Suprapubic skin (tissue), 4 donors: ENCODE data around the gene TRRAP. TPM values are rescaled to one million over a fixed set of nuclear protein-coding genes. Genes with fewer than 3 reads are reported as not detected.
A peak's percentile ranks its signal among the peaks of the same experiment; 100 is the strongest.

ENCODE experiments used
- DNase-seq, 2 donors: peaks; one replicate each; pipeline ENCODE4 v3.0.0-alpha.2; 2019; ENCODE audit warnings: low spot score in 2 of 2
- H3K27ac ChIP-seq: fragments of 200-600 bp; sonication (generic); one replicate; pipeline ENCODE4 v1.5.1; 2019
- H3K27me3 ChIP-seq: fragments of 200-600 bp; sonication (generic); one replicate; pipeline ENCODE4 v1.5.1; 2019
- H3K36me3 ChIP-seq: fragments of 200-600 bp; sonication (generic); one replicate; pipeline ENCODE4 v1.5.1; 2019
- H3K4me1 ChIP-seq: fragments of 200-600 bp; sonication (generic); one replicate; pipeline ENCODE4 v1.5.1; 2019
- H3K4me3 ChIP-seq: fragments of 200-600 bp; sonication (generic); one replicate; pipeline ENCODE4 v1.5.1; 2019; ENCODE audit warnings: mild to moderate bottlenecking
- H3K9me3 ChIP-seq: fragments of 200-600 bp; sonication (generic); one replicate; pipeline ENCODE4 v1.5.1; 2019
- EP300 ChIP-seq: sonication (generic); formaldehyde crosslinking; IDR thresholded peaks from one replicate; pipeline ENCODE4 v1.6.1; 2017; ENCODE audit warnings: antibody characterized with exemption
- POLR2A ChIP-seq, 2 donors: fragments of 450-650 bp; IDR thresholded peaks; one replicate each; pipeline ENCODE4 v1.6.1; 2017; ENCODE audit warnings: antibody characterized with exemption in 2 of 2, mild to moderate bottlenecking in 2 of 2, moderate library complexity in 2 of 2
- POLR2AphosphoS5 ChIP-seq, 3 donors: sonication (generic); formaldehyde crosslinking; IDR thresholded peaks; one replicate each; pipeline ENCODE4 v1.6.1; 2017; ENCODE audit warnings: antibody characterized with exemption in 3 of 3
- WGBS: methylation state at CpG from one replicate; pipeline ENCODE4 v1.1.5; 2018; 5-methylcytosine and 5-hydroxymethylcytosine counted together
- total RNA-seq, 4 donors: library from RNA; depleted of rRNA; stranded (reverse); fragments of >200 nt; gene quantifications; one replicate each; pipeline ENCODE4 v1.1.0, GENCODE V29; 2016
- TF ChIP-seq, protein P1 (sequence below), 2 donors: fragments of 200-600 bp in 1 of 2; fragments of 450-650 bp in 1 of 2; sonication (generic) in 1 of 2; IDR thresholded peaks; one replicate each; pipeline ENCODE4 v1.5.1; 2016 to 2019; ENCODE audit warnings: antibody characterized with exemption in 2 of 2, mild to moderate bottlenecking in 1 of 2, moderate library complexity in 1 of 2

TRRAP gene
- total RNA-seq, 4 donors from 2014 or later: 46.2 to 97.1 (median 65.7) TPM

GRCh38 chr7:99032928-99033327 lies 154.6 kb downstream of the TRRAP start:
- peaks cover 100% of the 10 kb centered on the region for H3K36me3 ChIP-seq
- TF ChIP-seq POLR2A (IDR thresholded peaks at IDR 0.05): no peak
- TF ChIP-seq POLR2AphosphoS5 (IDR thresholded peaks at IDR 0.05): no peak
- TF ChIP-seq, protein P1, sequence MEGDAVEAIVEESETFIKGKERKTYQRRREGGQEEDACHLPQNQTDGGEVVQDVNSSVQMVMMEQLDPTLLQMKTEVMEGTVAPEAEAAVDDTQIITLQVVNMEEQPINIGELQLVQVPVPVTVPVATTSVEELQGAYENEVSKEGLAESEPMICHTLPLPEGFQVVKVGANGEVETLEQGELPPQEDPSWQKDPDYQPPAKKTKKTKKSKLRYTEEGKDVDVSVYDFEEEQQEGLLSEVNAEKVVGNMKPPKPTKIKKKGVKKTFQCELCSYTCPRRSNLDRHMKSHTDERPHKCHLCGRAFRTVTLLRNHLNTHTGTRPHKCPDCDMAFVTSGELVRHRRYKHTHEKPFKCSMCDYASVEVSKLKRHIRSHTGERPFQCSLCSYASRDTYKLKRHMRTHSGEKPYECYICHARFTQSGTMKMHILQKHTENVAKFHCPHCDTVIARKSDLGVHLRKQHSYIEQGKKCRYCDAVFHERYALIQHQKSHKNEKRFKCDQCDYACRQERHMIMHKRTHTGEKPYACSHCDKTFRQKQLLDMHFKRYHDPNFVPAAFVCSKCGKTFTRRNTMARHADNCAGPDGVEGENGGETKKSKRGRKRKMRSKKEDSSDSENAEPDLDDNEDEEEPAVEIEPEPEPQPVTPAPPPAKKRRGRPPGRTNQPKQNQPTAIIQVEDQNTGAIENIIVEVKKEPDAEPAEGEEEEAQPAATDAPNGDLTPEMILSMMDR (IDR thresholded peaks at IDR 0.05): no peak
- no peak for TF ChIP-seq EP300
- no peaks in the 10 kb centered on the region for H3K9me3 ChIP-seq
- DNase-seq: peak in 1 of 2 donors; percentile 75
- peaks cover 31% of the 10 kb centered on the region for H3K4me1 ChIP-seq
- H3K27me3 ChIP-seq: no peaks in the 10 kb centered on the region
- no peak overlapping the region for H3K27ac ChIP-seq
- H3K4me3 ChIP-seq: no peak overlapping the region
- WGBS: 86% methylated on average over 15 of the region's 15 CpGs

DNA sequence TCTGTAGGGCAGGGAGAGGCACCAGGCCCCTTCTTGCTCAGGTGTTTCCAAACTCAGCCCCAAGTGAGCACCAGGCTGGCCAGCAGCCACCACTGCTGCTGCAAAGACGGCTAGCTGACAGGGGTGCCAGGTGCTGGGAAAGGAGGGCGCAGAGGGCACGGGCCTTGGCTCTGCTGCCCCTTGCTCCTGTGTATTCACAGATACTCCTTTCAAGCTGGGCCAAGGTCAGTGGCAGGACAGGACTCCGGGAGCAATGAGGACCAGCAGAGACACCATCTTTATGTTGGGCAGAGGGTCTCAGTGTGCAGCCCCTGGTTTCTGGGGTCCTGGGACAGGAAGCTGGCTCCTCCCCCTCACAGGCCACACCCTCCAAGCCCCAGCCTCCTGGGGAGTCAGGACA lies 155.4 kb downstream of the TRRAP start:
- Histone ChIP-seq H3K27ac (no peak overlapping the region), H3K36me3 (peaks cover 100% of the 10 kb centered on the region), H3K9me3 (no peaks in the 10 kb centered on the region), H3K27me3 (no peaks in the 10 kb centered on the region), H3K4me3 (no peak overlapping the region), H3K4me1 (peaks cover 31% of the 10 kb centered on the region)
- DNase-seq: peak in 1 of 2 donors; percentile 66
- 100% methylated on average over 1 of the region's 4 CpGs for WGBS
- TF ChIP-seq POLR2A (IDR thresholded peaks at IDR 0.05) (no peak), POLR2AphosphoS5 (IDR thresholded peaks at IDR 0.05) (no peak), EP300 (no peak)
- TF ChIP-seq, protein P1 (IDR thresholded peaks at IDR 0.05): no peak

DNA sequence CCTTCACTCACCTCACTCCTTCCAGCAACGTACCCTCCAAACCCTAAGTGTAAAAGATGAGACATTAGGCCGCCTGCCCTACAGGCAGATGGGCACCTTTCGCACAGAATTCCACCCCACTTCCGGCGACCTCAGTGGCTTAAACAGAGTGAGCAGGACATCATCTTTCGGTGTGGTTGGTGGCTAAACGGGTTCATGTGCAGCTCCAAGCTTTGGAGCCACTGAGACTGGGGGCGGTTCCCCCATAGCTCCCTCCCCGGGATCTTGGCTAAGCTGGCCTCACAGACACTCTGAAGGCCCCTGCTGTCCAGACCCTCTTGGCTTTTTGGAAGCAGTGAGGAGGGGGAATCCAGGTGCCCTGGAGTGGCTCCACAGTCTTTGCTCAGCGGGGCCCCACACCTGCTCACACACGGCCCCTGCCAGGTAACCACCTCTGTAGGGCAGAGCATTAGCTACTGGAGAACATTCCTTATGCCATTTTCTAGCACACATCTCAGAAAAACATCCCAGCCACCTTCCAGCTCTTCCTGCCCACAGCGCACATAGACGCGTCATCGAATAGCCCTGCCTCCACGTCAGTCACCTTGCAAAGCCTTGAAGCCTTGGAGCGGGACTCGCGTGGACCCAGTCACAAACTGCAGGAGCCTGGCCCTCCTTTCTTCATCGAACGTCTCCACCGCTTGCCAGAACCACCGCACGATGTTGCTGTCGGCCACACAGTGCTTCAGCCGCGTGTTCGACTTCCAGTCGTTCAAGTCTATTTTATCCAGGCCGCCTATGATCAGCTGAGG lies 156.8 kb downstream of the TRRAP start:
- Histone ChIP-seq H3K9me3 (no peaks in the 10 kb centered on the region), H3K27ac (no peak overlapping the region), H3K36me3 (peaks cover 96% of the 10 kb centered on the region), H3K4me1 (peaks cover 24% of the 10 kb centered on the region), H3K4me3 (no peak overlapping the region), H3K27me3 (no peaks in the 10 kb centered on the region)
- TF ChIP-seq EP300 (no peak), POLR2AphosphoS5 (IDR thresholded peaks at IDR 0.05) (no peak), POLR2A (IDR thresholded peaks at IDR 0.05) (no peak)
- TF ChIP-seq, protein P1 (IDR thresholded peaks at IDR 0.05): no peak
- 93% methylated on average over 30 of the region's 30 CpGs for WGBS
- peak in 1 of 2 donors; percentile 75 for DNase-seq

- H3K4me1 ChIP-seq: peaks cover 21% of the 10 kb centered on the region
- peaks cover 92% of the 10 kb centered on the region for H3K36me3 ChIP-seq
- DNase-seq: peak in 1 of 2 donors; percentile 75
- WGBS: 90% methylated on average over 26 of the region's 26 CpGs
- H3K9me3 ChIP-seq: no peaks in the 10 kb centered on the region
- no peaks in the 10 kb centered on the region for H3K27me3 ChIP-seq
- no peak overlapping the region for H3K4me3 ChIP-seq
- H3K27ac ChIP-seq: no peak overlapping the region
- TF ChIP-seq POLR2A (IDR thresholded peaks at IDR 0.05) (no peak), POLR2AphosphoS5 (IDR thresholded peaks at IDR 0.05) (no peak), EP300 (no peak)
These were observed 157.6 kb downstream of the TRRAP start for GRCh38 chr7:99035723-99036545.

DNA sequence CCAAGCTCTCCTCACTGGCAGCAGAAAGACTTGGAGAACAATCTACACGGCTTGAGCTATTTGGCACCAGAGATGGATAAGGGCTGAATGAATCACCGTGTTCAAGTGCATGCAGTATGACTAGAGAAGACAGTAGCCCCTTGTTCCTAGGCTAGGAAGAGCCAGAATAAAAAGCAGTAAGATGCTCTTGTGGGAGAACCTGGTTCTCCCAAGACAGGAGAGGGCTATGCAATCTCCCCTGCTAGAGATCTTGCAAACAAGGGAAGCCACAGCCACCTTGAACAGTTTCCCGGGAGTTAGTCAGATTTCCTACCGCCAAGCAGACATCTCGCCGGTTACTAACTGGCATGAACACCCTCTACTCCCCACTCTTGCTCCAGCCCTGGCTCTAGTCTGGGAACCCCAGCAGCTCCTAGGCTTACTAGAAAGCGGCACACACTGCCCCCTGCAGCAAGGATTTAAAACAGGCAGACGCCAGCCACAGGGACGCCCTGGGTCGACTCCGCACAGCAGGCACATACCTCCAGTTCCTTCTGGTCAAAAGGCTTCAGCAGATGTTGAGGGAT lies 158.3 kb downstream of the TRRAP start:
- H3K27me3 ChIP-seq: no peaks in the 10 kb centered on the region
- H3K9me3 ChIP-seq: no peaks in the 10 kb centered on the region
- 51% methylated on average over 7 of the region's 11 CpGs for WGBS
- H3K36me3 ChIP-seq: peaks cover 92% of the 10 kb centered on the region
- H3K4me1 ChIP-seq: peaks cover 18% of the 10 kb centered on the region
- peak in 1 of 2 donors; percentile 78 for DNase-seq
- no peak overlapping the region for H3K27ac ChIP-seq
- H3K4me3 ChIP-seq: no peak overlapping the region
- TF ChIP-seq, protein P1 (IDR thresholded peaks at IDR 0.05): peak in 1 of 2 donors; percentile 41
- TF ChIP-seq POLR2A (IDR thresholded peaks at IDR 0.05): no peak
- TF ChIP-seq EP300: no peak
- TF ChIP-seq POLR2AphosphoS5 (IDR thresholded peaks at IDR 0.05): no peak
